ENCODE measurements around the gene GPR62.
"Not testable (repeated sequence)": the region's sequence is repeated elsewhere in the genome, so short reads cannot be mapped to it uniquely, and the experiment has no call there.

GPR62 gene, protein sequence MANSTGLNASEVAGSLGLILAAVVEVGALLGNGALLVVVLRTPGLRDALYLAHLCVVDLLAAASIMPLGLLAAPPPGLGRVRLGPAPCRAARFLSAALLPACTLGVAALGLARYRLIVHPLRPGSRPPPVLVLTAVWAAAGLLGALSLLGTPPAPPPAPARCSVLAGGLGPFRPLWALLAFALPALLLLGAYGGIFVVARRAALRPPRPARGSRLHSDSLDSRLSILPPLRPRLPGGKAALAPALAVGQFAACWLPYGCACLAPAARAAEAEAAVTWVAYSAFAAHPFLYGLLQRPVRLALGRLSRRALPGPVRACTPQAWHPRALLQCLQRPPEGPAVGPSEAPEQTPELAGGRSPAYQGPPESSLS

DNA sequence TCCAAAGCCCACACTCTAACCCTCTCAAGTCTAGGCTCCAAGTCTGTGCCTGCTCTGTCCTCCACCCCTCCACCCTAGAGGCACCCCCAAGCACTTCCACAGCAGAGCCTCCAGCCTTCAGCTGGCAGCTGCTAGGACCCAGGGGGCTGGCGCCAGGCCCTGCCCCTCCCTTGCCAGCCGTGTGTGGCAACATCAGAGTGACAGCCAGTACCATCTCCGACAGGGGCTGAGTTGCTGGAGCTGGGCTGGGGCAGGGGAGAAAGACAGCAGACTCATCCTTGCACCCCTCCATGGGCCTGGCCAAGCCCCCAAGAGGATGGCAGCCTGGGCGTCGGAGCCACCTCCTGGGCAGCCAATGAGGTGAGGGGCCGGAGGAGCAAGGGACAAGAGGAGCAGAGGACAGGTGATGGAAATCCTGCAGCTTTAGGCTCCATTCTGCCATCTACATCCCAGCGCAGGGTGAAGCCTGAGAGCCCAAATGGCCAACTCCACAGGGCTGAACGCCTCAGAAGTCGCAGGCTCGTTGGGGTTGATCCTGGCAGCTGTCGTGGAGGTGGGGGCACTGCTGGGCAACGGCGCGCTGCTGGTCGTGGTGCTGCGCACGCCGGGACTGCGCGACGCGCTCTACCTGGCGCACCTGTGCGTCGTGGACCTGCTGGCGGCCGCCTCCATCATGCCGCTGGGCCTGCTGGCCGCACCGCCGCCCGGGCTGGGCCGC is at the start of gene GPR62:
Gene GPR62, plus strand, starts transcription at position 207 of the 718 bp plus-strand sequence. Its CDS starts 272 bp downstream, at position 479.
- no peak for DNase-seq

DNA sequence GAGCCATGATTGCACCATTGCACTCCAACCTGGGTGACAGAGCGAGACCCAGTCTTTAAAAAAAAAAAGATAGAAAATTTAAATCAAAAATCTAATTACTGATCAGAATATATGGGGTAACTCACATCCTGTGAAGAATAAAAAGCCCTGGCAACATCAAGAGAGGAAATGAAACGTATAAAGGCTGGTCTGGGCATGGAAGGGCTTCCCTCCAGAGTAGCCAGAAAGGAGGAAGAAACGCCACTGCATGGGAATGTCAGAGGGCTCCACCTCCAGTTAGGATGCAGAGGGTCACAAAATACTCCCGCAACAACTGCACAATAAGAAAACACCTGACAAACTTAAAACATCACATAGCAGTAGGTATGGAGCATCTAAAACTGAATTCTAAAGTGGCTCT is 47.2 kb upstream of the GPR62 start:
- no peak for DNase-seq

DNA sequence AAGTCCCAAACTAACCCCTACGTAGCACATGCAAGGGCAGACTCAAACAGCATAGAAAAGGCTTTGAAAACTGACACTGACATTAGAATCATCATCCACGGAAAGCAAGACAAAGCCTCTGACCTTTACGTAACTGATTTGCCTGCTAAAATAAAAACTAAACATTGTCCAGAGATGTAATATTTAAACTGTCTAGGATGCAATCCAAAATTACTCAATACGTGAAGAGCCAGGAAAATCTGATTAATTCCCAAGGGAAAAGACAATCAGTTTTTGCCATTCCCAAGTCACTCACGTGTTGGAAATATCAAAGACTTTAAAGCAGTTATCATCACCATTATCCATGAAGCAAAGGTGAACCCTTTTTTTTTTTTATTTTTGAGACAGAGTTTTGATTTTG is 38.8 kb upstream of the GPR62 start:
- DNase-seq: no peak

DNA sequence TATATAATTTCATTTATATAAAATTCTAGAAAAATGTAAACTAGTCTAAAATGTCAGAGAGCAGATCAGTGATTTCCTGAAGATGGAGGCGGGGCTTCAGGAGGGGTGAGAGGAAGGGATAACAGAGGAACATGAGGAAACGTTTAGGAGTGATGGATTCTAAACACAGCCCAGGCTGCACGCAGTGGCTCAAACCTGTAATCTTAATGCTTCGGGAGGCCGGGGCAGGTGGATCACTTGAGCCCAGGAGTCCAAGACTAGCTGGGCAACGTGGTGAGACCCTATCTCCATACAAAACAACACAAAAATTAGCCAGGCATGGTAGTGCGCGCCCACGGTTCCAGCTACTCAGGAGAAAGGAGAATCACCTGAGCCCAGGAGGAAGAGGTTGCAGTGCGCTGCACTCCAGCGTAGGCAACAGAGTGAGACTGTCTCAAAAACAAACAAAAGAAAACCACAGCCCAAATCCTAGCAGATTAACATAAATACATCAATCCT is 34.1 kb upstream of the GPR62 start:
- DNase-seq: no peak

DNA sequence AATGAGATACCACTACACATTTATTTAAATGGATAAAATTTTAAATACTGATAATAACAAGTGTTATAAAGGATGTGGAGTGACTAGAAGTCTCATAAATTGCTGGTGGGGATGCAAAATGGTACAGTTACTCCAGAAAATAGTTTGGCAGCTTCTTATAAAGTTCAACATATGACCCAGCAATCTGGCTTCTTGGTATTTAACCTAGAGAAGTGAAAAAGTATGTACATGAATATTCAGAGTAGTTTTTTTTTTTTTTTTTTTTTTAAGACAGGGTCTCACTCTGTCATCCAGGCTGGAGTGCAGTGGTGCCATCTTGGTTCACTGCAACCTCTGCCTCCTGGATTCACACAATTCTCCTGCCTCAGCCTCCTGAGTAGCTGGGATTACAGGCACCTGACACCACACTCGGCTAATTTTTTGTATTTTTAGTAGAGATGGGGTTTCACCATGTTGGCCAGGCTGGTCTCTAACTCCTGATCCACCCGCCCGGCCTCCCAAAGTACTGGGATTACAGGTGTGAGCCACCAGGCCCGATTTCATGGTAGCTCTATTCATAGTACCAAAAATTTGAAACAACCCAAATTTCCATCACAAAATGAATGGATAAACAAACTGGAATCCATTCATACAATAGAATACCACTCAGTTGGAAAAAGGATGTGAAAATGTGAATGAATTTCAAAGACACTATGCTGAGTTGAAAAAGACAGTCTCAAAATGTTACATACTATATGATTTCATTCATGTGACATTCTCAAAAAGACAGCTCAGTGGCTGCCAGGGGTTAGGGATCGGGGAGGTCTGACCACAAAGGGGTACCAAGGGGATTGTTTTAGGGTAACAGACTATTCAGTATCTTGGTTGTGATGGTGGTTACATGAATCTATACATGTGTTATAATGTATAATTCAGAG is 27.9 kb upstream of the GPR62 start:
- no peak for DNase-seq

DNA sequence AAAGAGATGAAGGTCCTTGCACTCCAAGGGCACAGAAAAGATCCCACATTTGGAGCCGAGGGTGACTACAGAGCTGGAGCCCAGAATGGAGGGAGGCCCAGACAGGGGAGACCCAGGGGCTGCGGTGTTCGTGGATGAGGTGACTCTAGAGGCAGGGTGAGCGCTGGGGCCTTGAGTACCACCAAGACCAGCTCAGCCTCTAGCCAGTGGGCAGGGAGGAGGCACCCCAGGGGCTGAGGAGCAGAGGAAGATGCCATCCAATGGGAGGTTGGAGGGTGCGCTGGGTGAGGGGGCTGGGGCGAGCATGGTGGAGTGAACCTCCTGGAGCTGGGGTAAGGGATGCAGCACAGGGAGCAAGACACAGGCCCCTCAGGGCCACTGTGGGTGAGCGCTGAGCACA is 26.7 kb upstream of the GPR62 start:
- DNase-seq: no peak

DNA sequence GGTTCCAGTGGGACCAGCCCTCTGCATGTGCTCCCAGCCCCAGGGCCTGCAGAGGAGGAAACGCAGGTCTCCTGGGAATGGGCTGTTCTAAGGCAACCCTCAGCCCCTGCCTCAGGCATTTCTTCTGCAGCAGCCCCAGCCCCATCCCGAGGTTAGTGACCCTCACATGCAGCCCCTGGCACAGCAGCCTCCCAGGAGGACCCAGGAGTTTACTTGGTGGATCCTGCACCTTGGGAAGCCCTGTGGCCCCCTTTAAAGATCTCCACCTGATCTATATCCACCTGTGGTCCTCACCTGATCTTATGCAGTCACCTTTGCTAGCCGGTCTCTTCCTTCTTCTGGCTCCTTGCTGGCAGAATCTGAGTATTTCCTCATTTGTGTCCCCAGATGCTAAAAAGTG is 26.2 kb upstream of the GPR62 start:
- not testable (repeated sequence) for DNase-seq

DNA sequence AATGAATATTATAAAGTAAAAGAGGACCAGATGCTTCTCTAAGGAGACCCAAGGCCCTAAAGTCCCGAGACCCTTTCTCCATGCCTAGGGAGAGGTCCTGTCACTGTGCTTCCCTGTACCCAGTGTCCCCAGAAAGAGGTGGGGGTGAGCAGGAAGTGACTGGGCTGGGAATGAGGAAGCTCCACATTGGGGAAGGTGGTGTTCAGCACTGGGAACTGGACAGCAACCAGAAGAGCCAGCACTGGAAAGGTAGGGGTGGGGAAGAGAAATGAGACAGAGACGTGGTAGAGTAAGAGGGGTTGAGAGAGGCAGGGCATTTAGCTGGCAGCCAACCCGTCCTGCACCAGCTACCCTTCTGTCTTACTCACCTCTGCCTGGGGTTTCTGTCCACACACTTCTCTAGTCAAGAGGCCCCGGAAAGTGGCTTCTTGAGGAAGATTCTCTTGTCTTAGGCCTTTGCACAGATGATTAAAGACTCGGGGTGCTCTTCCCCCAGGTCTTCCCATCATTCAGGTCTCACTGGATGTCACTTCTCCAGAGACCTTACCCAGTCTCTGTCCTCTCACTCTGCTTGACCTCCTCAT is 25.7 kb upstream of the GPR62 start:
- peak; percentile 20 for DNase-seq

DNA sequence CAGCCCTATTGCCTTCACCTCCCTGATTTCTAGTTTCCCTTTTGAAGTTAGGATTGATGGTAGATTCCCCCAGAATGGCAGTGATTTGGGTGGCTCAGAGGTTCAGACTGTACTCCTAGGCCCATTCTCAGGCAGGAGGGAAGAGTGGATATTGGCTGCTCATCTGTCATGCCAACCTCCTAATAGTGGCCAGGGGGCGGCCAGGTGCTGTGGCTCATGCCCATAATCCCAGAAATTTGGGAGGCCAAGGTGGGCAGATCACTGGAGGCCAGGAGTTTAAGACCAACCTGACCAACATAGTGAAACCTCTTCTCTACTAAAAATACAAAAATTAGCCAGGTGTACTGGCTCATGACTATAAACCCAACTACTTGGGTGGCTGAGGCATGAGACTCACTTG is 24.7 kb upstream of the GPR62 start:
- no peak for DNase-seq

DNA sequence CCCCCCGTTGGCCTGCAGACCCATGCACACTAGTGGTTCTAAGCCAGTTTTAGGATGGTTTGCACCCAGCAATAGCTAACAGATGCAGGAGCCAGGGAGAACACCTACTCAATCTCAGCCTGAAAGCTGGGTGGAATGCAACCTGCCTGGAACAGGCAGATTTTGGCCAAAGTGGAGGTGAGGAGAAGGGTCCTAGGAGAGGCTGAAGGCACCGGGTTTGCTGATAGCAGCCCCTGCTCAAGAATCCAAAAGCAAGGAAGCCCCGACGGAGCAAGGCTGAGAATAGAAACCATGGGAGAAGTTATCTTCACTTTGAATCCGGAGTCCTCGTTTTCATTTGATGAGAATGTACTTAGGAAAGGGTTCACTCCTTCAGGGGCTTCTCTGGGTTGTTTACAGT is 23.4 kb upstream of the GPR62 start:
- DNase-seq: no peak

DNA sequence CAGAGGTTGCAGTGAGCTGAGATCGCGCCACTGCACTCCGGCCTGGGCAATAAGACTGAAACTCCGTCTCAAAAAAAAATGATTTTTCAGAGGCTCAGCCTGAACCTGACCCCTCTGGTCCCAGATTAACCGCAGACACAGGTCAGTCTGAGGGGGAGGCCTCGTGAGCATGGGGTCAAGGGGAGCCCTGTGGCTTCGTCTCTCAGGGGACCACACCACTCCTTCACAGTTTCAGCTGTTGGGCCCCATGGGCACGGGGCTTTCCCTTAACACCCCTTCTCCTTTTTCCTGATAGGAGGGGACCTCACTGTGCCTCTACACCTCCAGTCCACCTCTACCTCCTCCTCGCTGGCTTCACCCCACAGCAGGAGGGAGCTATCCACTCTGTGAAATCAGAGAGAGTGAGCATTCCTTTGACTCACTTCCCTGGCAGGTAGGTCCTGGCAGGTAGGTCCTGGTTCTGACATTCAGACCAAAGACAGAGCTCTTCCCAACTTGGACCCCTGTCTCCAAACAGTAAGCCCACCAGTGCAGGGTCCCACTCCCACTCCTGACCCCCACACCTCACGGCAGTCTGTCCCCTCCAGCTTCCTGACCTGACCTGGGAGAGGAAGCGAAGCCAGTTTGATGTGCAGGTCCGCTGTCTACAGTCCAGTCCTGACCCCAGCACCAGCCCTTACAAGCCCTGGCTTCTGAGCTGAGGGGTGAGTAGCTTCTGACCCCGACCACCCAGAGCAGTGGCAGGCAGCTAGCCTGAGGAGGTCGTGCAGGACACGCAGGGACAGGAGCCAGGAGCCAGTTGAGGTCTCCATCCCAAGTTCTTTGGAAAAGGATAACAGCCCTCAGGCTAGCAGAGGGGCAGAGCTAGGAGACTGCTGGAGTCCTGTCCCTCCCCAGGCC is 22.5 kb upstream of the GPR62 start:
- no peak for DNase-seq

DNA sequence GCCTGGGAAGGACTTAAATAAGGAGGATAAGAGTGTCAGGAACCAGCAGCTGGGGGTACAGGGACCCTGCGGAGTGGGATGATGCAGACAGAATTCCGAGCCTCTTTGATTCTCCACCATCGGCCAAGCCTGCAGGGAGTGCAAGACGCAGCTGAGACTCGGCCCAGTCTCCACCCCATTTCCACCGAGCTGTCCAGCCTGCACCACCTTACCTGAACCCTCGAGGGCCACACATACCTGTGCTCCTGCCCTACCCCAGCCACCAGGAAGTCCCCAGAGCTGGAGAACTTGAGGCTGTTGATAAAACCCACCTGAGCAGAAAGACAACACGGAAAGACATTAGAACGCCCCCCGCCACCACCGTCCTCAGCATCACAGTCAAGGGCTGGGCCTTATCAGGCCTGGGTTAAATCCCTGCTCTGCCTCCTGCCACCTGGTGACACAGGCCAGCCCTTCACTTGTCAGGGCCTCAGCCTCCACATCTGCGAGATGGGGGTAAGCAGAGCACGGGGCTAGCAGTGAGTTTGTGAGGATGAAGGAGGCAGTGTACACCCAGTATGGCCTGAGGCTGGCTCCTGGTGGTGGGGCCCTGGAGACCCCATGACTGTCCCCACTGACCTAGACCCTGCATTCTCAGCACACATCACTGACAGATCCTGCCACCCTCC is 21.6 kb upstream of the GPR62 start:
- no peak for DNase-seq

DNA sequence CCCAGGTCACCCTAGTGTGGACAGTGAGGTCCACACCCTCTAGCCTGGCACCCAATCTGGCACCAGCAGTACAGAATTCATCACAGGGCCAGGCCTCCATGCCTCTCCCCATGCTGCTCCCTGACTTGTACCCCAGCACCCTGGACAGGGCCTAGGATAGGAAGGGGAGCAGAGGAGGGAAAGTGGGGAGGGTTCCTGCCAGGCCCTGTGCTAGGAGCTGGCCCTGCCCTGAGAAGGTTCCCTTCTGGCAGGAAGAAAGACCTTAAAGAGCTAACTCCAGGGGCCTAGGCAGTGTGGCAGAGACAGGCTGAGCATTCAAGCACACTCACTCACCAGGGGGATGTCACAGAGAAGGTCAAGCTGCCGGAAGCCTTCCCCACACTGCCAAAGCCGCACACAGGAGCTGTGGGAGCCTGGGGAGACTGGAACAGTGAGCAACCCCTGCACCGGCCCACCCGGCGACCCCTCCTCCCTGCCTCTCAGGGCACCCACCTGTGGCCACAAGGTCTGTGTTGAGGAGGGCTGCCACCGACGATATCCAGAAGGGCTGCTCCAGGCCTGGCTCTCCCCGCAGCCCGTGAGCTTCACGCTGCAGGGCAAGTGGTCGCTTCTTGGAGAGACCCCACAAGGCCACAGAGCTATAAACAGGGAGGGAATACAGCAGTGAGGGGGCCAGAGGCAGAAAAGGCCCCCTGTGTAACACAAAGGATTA is 20.9 kb upstream of the GPR62 start:
- DNase-seq: no peak

DNA sequence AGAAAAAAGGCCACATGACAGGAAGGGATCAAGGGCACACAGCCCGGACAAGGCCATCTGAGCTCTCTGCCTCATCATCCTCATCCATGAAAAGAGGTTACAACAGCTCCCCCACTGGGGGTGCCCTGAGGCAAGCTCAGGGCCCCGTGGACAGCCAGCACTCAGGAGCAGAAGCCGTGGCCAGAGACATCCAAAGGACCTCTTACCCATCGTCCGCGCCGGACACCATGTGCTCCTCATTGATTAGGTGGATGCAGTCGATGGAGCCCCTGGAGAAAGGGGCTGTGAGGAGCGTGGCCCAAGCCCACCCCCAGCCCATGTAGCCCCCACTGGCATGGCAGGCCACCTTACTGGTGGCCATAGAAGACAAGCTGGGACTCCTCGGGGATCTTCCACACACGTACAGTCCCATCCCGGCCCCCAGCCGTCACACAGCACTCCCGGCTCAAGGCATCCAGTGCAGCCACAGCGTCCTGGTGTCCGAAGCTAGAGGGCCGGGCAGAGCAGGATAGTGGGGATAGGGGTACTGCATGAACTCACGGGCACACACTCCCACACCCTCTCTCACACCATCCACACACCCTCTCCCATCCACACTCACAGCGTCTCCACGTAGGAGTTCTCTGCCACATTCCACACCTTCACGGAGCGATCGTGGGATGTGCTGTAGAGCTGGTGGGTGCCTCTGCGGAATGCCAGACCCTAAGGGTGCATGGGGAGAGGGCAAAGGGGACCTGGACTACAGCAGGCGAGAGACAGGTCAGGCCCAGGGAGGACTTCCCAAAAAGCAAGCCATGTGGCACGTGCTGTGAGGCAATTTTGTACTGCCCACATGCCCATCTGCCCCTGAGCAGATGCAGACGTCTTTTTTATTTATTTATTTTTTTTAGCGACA is 19.9 kb upstream of the GPR62 start:
- DNase-seq: no peak

DNA sequence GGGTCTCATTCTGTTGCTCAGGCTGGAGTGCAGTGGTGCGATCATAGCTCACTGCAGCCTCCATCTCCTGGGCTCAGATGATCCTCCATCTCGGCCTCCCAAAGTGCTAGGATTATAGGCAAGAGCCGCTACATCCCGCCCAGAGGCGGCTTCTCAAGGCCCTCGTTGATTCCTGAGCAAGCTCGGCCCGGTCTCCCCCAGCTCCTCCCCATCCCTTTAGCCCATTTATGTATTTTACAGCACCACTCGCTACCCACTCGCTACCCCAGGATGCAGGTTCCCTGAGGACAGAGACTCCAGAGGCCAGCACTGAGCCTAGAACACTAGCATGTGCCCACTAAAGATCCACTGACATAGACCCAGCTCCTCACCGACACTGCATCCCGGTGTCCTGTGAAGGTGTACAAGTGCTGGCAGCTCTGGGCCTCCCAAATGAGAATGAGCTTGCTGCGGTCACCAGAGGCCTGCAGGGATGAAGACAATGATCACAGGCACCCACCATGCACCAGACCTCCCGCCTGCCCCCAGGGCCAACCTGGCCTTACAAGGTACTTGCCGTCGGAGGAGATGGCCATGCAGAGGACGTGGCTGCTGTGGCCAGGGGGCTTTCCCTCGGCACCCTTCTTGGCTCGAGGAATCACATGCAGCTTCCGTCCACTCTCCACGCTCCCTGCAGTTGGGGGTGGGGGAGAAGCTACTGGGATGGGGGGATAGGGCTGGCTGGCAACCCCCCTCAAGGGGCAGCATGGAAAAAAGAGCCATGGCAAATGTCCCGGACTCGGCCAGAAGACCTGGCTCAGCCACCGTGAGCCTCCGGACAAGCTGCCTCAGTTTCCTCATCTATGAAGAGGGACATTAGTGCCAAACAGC is 19.1 kb upstream of the GPR62 start:
- DNase-seq: no peak

DNA sequence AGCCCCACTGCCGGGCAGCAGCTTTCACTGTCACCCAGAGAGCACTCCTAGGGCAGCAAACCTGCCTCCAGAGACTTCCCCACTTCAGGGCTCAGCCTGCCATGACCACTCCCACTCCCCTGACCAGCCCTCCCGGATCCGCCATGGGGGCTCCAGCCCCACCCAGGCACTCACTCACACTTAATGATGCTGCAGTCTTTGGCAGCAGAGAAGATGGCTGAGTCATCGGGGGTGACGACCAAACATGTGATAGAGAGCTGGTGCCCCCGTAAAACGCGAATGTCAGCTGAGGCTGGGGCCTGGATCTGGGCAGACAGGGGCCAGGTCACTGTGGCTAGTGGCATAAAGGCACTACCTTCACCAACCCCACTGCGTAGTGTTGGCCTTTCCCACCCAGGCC is 18.2 kb upstream of the GPR62 start:
- no peak for DNase-seq

DNA sequence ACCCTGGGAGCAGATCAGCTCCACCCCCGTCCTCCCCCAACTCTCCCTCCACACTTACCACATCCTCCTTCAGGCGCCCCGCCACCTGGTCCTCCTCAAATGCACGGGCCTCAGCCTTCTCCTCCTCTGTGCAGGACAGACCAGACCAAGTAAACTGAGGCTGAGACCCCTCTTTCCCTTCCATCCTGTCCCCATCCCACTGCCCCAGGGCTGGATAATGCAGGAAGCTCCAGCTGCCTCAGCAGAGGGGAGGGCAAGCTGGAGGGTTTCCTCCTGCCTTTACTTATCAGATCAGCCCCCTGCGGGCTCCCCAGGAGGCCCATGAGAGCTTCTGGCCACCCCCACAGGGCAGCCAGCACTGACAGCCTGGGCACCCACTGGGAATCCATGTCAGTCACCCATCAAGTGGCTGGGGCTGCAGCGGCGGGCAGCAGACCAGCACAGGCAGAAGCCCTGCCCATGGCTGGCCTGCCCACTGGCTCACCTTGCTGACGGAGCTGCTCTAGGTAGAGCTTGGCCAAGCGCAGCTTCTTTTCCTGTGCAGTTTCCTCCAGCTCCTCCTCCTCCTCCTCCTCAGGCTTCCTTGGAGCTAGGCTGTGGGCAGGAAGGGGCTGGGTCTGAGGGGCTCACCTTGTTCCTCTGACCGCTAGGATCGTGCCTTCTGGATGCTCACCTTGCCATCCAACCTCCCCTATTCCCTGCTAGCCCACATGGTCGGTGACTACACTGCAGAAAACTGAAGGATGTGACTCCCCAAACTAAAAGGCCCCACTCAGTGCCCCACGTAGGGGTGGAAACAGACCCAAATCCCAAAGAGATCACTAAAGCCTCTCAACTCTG is 17.4 kb upstream of the GPR62 start:
- DNase-seq: no peak

Measured in hematopoietic multipotent progenitor cell treated with erythropoietin and hydrocortisone succinate and interleukin-3 and kit ligand, for 4 days (in vitro differentiated cells).